HuH-7.5 (cell line): Measurements from ENCODE around the gene NT5C3B.
"Not testable (repeated sequence)": the region's sequence is repeated elsewhere in the genome, so short reads cannot be mapped to it uniquely, and the experiment has no call there.

ENCODE experiments used
- DNase-seq: peaks from one replicate; pipeline ENCODE4 v3.0.0; 2011; ENCODE audit warnings: low spot score

NT5C3B gene

GRCh38 chr17:41784207-41784744 is 51.8 kb downstream of the NT5C3B start:
- no peak for DNase-seq

DNA sequence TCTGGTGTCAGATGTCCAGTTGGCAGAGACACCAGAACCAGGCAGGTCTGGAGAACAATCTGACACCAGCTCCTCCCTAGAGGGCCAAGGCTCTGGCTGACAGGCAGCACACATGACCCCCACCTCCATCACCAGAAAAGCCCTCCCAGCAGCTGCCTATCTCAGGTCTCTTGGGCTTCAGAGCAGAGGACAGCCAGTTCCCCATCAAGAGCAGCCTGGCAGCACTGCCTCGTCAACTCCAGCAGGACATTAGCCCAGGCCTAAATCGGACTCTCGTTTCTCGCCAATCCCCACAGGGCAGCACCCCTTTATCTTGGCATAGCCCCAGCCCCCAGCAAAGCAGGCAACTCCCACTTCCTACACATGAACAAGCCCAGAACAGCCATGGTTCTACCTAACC is 53.9 kb downstream of the NT5C3B start:
- no peak for DNase-seq

DNA sequence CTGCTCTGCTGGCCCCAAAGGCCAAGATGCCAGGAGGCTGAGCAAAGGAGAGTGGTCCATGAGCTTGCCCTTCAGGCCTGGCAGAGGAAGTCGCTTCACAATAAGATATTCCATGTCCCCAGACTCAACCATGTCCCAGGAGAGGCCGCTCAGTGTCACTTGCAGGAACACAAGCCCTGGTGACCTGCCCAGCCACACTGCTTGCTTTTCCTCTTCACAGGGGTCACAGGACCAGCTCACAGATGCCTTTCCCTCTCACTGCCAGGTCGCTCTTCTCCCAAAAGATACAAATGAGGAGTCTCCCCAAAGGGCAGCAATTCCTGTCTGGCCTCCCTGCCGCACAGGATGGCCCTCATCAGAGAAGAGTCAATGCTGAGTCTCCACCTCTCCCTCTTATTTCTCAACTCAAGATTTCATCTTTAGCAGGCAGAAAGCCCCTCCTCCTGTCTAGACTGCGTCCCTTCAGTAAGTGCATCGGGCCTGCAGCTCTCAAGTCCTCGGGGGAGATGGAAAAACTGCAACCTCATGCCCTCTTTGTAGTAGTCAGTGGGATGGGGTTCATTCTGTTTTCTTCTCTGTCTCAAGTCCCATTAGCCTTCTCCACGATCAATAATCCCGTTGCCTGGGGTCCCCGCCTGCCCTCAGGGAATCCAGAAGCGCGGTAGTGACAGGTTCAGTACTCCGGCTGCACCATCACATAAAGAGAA is 54.5 kb downstream of the NT5C3B start:
- DNase-seq = no peak

DNA sequence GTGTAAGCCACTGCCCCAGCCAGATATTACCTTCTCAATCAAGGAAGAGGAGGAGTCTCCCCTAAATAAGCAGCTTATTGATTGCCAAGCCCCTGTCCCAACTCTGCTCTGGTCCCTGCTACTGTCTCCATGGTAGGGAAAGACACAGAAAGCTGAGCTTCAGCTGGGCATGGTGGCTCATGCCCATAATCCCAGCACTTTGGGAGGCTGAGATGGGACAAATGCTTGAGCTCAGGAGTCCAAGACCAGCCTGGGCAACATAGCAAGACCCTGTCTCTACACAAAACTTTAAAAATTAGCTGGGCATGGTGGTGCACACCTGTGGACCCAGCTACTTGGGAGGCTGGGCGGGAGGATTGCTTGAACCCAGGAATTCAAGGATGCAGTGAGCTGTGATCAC is 56.1 kb downstream of the NT5C3B start:
- no peak for DNase-seq

- peak; percentile 72 for DNase-seq
These were observed 58.4 kb downstream of the NT5C3B start for GRCh38 chr17:41777574-41778188.

DNA sequence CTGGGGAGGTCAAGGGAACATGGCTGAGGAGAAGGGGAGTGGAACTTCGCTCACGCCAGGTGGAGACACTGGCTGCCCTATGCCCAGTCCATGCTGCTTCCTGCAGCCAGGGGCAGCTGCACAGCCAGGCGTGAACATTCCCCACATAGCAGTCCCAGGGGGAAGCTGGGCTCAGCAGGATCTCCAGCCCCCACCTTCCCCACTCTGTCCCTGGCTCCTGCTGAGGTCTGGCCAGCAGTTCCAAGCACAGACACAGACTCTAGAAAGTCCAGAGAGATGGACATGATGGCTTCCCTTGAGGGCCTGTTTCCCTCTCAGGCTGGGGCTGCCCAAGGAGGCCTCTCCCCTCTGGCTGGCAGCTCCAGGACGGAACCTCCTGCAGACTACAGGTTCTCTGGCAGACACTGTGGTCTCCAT is 58.9 kb downstream of the NT5C3B start:
- no peak for DNase-seq

DNA sequence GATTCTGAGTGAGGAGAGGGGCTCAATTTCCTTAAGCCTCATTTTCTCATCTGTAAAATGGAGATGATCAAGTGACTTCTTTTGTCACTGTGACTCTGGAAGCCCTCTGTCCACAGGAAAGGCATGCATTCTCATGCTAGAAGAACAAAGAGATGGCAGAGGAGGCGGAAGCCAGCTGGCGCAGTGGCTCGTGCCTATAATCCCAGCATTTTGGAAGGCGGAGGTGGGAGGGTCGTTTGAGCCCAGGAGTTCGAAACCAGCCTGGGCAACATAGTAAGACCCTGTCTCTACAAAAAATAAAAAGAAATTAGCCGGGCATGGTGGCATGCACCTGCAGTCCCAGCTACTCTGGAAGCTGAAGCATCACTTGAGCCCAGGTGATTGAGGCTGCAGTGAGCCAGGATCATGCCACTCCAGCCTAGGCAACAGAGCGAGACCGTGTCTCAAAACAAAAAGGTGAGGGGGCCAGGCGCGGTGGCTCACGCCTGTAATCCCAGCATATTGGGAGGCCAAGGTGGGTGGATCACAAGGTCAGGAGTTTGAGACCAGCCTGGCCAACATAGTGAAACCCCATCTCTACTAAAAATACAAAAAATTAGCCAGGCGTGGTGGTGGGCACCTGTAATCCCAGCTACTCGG is 59.7 kb downstream of the NT5C3B start:
- DNase-seq = not testable (repeated sequence)

DNA sequence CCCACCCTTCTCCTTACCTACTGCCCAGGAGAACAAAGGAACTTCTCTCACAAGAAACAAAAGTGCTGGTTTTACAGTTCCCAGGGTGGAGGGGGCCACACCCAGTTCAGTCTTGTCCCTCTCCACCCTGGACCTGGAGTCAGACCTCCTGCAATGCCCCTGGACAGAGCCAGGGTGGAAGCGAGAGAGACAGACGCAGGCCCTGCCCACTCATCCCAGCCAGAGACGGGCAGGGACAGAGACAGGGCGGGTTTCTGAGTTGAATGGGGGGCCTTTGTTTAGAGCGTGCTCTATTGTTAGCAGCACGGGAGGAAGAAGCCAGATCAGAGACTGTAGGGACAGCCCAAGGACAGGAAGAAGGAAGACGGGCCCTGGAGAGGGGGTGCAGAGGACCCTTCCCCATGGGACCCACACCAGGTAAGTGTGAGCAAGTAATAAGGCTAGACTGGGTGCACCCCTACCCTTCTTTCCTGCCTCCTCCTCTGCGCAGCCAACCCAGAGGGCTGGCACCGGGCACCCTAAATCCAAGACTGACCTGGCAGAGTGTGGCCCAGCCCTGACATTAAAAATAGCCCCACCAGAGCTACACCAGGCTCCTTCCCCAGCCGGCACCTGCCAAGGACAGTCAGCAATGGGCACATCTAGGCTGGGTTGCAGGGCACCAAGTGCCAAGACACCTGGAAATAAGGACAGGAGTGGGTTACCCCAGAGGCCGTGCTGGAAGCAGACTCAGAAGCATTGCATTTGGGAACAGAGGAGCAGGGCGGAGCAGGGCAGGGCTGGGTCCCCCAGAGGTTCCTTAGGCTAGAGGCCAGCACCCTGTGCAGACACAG is 60.4 kb downstream of the NT5C3B start:
- DNase-seq = no peak
